SH-SY5Y (cell line): ENCODE data around the gene TMEM82.

Experiments
- GATA2 ChIP-seq: IDR thresholded peaks from 2 replicates; pipeline ENCODE4 v1.6.1; 2011; ENCODE audit warnings: mild to moderate bottlenecking, low read depth, low read length
- GATA3 ChIP-seq: IDR thresholded peaks from 2 replicates; pipeline ENCODE4 v1.6.1; 2011; ENCODE audit warnings: low read depth, mild to moderate bottlenecking, low read length, moderate library complexity

TMEM82 gene

GRCh38 chr1:15714406-15715136 is 27.7 kb upstream of the TMEM82 start:
- no peak for TF ChIP-seq GATA2
- TF ChIP-seq GATA3, result no peak

DNA sequence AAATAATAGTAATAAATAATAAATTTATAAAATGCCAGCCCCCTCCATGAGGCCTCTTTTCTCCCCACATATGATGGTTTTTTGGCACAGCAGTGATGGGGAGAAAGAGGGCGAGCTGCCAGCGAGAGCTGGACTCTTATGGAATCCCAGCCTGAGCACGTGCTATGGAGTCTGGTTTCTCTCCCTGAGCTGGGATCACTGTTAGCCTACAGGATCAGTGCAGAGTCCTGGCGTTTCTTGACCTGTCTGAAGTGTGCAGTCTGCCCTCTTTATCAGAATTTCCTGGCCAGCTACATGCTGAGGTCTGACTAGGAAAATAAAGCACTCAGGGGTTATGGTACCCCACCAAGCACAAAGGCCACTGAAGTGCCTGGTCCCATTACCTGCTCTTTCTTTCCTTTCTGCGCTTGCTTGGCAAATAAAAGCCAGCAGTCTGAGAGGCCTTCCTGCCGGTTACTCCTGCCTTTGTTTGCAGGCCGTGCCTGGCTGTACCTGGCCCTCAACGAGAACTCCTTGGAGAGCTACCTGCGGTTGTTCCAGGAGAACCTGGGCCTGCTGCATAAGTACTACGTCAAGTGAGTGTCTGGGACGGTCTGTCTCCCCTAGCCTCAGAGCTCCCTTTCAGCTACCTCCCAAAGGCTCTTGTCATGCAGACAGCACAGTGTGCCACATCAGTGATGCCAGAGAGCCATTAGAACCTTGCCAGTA is 24.7 kb upstream of the TMEM82 start:
- no peak for TF ChIP-seq GATA3
- TF ChIP-seq GATA2, result no peak

DNA sequence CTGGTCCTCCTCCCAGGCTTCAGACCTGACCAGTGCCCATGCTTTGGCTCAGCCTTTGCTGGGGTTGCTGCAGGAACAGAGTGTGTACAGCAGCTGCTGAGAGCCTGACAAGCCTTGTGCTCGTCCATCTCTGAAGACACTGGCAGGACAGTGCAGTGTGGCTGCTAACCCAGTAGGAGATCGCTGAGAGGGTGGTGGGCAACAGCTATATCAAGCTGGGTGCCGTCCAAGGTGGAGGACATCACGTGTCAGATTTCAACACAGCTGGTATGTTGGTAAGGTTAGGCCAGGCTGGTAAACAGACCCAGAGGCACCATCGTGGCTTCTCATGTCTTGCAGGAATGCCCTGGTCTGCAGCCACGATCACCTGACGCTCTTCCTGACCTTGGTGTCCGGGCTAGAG is 24.1 kb upstream of the TMEM82 start:
- no peak for TF ChIP-seq GATA3
- TF ChIP-seq GATA2, result no peak

- TF ChIP-seq GATA3, result no peak
- TF ChIP-seq GATA2, result no peak
Observed at GRCh38 chr1:15719381-15720120, 22.7 kb upstream of the TMEM82 start.

- TF ChIP-seq GATA2, result no peak
- TF ChIP-seq GATA3, result no peak
Observed at GRCh38 chr1:15720861-15721260, 21.4 kb upstream of the TMEM82 start.

GRCh38 chr1:15722411-15722810 is 19.9 kb upstream of the TMEM82 start:
- TF ChIP-seq GATA2, result no peak

- TF ChIP-seq GATA2 (no peak), GATA3 (no peak)
Observed at GRCh38 chr1:15722836-15723532, 19.3 kb upstream of the TMEM82 start.

DNA sequence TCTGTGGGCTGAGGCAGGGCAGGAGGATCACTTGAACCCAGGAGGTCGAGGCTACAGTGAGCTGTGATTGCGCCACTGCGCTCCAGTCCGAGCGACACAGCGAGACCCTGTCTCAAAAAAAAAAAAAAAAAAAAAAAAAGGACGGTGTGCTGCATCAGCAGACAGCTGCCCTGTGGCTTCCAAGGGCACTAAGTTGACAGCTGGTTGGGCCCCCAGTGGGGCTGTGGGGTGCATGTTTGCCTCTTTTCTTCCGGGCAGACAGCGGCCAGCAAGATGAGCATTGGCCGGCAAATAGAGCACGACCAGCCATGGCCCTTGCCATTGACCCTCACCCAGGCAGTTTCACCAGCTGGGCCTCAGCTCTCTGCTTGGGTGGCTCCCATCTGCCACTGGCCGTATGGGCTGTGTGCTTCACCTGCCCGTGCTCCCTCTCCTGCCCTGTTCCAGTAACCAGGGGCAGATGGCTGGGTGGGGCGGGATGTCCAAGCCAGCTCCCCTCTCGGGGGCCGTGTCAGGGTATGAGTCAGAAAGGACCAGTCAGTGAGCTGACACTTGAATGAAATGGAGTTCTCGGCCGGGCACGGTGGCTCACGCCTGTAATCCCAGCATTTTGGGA is 18.6 kb upstream of the TMEM82 start:
- TF ChIP-seq GATA3, result no peak
- TF ChIP-seq GATA2, result no peak

- no peak for TF ChIP-seq GATA2
- no peak for TF ChIP-seq GATA3
Observed at GRCh38 chr1:15724949-15725880, 17.1 kb upstream of the TMEM82 start.

DNA sequence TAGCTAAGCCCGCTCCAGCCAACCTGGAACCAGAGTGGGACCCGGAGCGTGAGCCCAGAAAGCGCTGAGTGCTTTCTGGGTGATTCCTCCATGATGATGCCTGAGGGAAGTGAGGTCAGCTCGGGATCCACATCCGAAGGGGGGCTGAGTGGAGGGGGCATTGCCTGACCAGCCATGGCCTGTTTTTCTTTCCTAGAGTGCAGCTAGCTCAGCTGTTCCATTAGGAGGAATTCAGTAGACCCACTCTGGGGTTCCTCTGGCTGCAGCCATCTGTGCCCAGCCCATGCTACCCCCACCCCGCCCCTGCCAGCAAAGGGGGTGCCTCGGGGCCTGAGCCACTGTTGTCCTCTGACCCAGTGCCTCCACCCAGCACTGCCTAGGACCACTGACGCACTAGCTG is 15.8 kb upstream of the TMEM82 start:
- TF ChIP-seq GATA2 (no peak), GATA3 (no peak)

DNA sequence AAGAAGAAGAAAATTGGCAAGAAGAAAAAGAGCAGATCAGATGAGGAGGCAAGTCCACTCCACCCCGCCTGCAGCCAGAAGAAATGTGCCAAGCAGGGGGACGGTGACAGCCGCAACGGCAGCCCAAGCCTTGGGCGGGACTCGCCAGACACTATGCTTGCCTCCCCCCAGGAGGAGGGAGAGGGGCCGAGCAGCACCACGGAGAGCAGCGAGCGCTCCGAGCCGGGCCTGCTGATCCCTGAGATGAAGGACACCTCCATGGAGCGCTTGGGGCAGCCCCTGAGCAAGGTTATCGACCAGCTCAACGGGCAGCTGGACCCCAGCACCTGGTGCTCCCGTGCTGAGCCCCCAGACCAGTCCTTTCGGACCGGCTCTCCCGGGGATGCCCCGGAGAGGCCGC is 15.3 kb upstream of the TMEM82 start:
- TF ChIP-seq GATA3, result no peak
- no peak for TF ChIP-seq GATA2

- TF ChIP-seq GATA2 (no peak), GATA3 (no peak)
Observed at GRCh38 chr1:15727424-15727823, 14.9 kb upstream of the TMEM82 start.
